Liver (tissue), 3 donors: ENCODE data around the gene ADPRH.

ENCODE experiments used
- EGR1 ChIP-seq, 2 donors: IDR thresholded peaks; 2 replicates each; pipeline ENCODE4 v1.6.1; 2016 to 2018; ENCODE audit warnings: antibody characterized with exemption in 2 of 2, low read depth in 2 of 2
- GABPA ChIP-seq, 2 donors: IDR thresholded peaks in 1 of 2; conservative IDR thresholded peaks in 1 of 2; 2 replicates each; pipeline ENCODE4 v1.6.1; 2016; ENCODE audit warnings: antibody characterized with exemption in 2 of 2, mild to moderate bottlenecking in 1 of 2, moderate library complexity in 1 of 2
- JUND ChIP-seq, 2 donors: IDR thresholded peaks; 2 replicates each; pipeline ENCODE4 v1.6.1; 2016; ENCODE audit warnings: antibody characterized with exemption in 2 of 2
- REST ChIP-seq: IDR thresholded peaks from 2 replicates; pipeline ENCODE4 v1.6.1; 2016; ENCODE audit warnings: antibody characterized with exemption, mild to moderate bottlenecking
- RXRA ChIP-seq, 2 donors: IDR thresholded peaks; 2 replicates each; pipeline ENCODE4 v1.6.1; 2017 to 2018; ENCODE audit warnings: antibody characterized with exemption in 2 of 2, mild to moderate bottlenecking in 1 of 2
- SP1 ChIP-seq: IDR thresholded peaks from 2 replicates; pipeline ENCODE4 v1.6.1; 2018; ENCODE audit warnings: antibody characterized with exemption, mild to moderate bottlenecking
- ZBTB33 ChIP-seq: IDR thresholded peaks from 2 replicates; pipeline ENCODE4 v1.6.1; 2016; ENCODE audit warnings: antibody characterized with exemption
- TF ChIP-seq, protein P1 (sequence below): fragments of 150-350 bp; IDR thresholded peaks from 2 replicates; pipeline ENCODE4 v1.5.1; 2017; ENCODE audit warnings: improper control_type of control experiment, low read depth, low read length; ENCODE audit not compliant: missing input control
- TF ChIP-seq, protein P2 (sequence below): IDR thresholded peaks from 2 replicates; pipeline ENCODE4 v1.6.1; 2016; ENCODE audit warnings: antibody characterized with exemption
- donor health status: healthy.
- donor health status: healthy.

- TF ChIP-seq, protein P1, sequence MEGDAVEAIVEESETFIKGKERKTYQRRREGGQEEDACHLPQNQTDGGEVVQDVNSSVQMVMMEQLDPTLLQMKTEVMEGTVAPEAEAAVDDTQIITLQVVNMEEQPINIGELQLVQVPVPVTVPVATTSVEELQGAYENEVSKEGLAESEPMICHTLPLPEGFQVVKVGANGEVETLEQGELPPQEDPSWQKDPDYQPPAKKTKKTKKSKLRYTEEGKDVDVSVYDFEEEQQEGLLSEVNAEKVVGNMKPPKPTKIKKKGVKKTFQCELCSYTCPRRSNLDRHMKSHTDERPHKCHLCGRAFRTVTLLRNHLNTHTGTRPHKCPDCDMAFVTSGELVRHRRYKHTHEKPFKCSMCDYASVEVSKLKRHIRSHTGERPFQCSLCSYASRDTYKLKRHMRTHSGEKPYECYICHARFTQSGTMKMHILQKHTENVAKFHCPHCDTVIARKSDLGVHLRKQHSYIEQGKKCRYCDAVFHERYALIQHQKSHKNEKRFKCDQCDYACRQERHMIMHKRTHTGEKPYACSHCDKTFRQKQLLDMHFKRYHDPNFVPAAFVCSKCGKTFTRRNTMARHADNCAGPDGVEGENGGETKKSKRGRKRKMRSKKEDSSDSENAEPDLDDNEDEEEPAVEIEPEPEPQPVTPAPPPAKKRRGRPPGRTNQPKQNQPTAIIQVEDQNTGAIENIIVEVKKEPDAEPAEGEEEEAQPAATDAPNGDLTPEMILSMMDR = no peak
- no peak for TF ChIP-seq JUND (IDR thresholded peaks at IDR 0.05)
- no peak for TF ChIP-seq SP1
- TF ChIP-seq, protein P2, sequence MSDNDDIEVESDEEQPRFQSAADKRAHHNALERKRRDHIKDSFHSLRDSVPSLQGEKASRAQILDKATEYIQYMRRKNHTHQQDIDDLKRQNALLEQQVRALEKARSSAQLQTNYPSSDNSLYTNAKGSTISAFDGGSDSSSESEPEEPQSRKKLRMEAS = no peak
- TF ChIP-seq ZBTB33 = no peak
- TF ChIP-seq REST = no peak
- TF ChIP-seq RXRA (IDR thresholded peaks at IDR 0.05) = no peak
- TF ChIP-seq EGR1 (IDR thresholded peaks at IDR 0.05; ENCODE audit: low read depth in 2 of 2) = no peak
- TF ChIP-seq GABPA (IDR thresholded peaks at IDR 0.05 in 1 of 2, conservative IDR thresholded peaks at IDR 0.05 in 1 of 2) = no peak
These were observed 16.5 kb downstream of the ADPRH start for GRCh38 chr3:119595639-119596334.
